Peyer's patch (tissue), 4 donors: ENCODE measurements around the gene PLEKHG2. TPM values are rescaled to one million over a fixed set of nuclear protein-coding genes. Genes with fewer than 3 reads are reported as not detected.
A peak's percentile ranks its signal among the peaks of the same experiment; 100 is the strongest.

ENCODE experiments used
- DNase-seq, 3 donors: peaks; one replicate each; pipeline ENCODE4 v3.0.0-alpha.2; 2017 to 2019
- H3K27ac ChIP-seq, 4 donors: fragments of 200-600 bp; sonication (generic); one replicate each; pipeline ENCODE4 v1.5.1; 2016 to 2019
- H3K27me3 ChIP-seq, 2 donors: fragments of 200-600 bp; sonication (generic); one replicate each; pipeline ENCODE4 v1.5.1; 2019
- H3K36me3 ChIP-seq, 3 donors: fragments of 200-600 bp; sonication (generic); one replicate each; pipeline ENCODE4 v1.5.1; 2016 to 2019
- H3K4me1 ChIP-seq, 4 donors: fragments of 200-600 bp; sonication (generic); one replicate each; pipeline ENCODE4 v1.5.1; 2016 to 2019
- H3K4me3 ChIP-seq, 4 donors: fragments of 200-600 bp; sonication (generic); 1 replicate in 3 of 4; 2 replicates in 1 of 4; pipeline ENCODE4 v1.5.1; 2016 to 2019; ENCODE audit warnings: mild to moderate bottlenecking in 1 of 4
- H3K9me3 ChIP-seq, 4 donors: fragments of 200-600 bp; sonication (generic); one replicate each; pipeline ENCODE4 v1.5.1; 2016 to 2019; ENCODE audit warnings: mild to moderate bottlenecking in 1 of 4
- CTCF ChIP-seq, 6 experiments: fragments of 450-650 bp in 4 of 6; fragments of 200-600 bp in 2 of 6; sonication (generic) in 1 of 6; IDR thresholded peaks; one replicate each; pipeline ENCODE4 v1.5.1; 2017 to 2019; ENCODE audit warnings: antibody characterized with exemption in 6 of 6, mild to moderate bottlenecking in 3 of 6, moderate library complexity in 1 of 6
- POLR2A ChIP-seq, 2 donors: fragments of 450-650 bp; IDR thresholded peaks; one replicate each; pipeline ENCODE4 v1.5.1; 2017; ENCODE audit warnings: antibody characterized with exemption in 2 of 2, mild to moderate bottlenecking in 2 of 2, moderate library complexity in 2 of 2
- total RNA-seq, 4 donors: library from RNA; depleted of rRNA; stranded (reverse); fragments of >200 nt; gene quantifications; one replicate each; pipeline ENCODE4 v1.1.0, GENCODE V29; 2016

The PLEKHG2 gene
- total RNA-seq, 4 donors from 2014 or later = 7.7 to 42.1 (median 16.1) TPM

- Histone ChIP-seq H3K27ac (peak overlapping the region; percentile 98 to 100 (median 100)), H3K27me3 (no peaks in the 10 kb centered on the region), H3K36me3 (peaks cover 0 to 20% (median 4%) of the 10 kb centered on the region in 3 donors), H3K4me3 (peak overlapping the region; percentile 78 to 96 (median 92)), H3K4me1 (peaks cover 0 to 42% (median 31%) of the 10 kb centered on the region in 4 donors), H3K9me3 (no peaks in the 10 kb centered on the region)
- DNase-seq = no peak
- TF ChIP-seq POLR2A (IDR thresholded peaks at IDR 0.05) = no peak
- no peak for TF ChIP-seq CTCF (IDR thresholded peaks at IDR 0.05)
Measured at GRCh38 chr19:39407410-39407659, 5.1 kb upstream of the PLEKHG2 start.

- DNase-seq = peak; percentile 83 to 93 (median 85)
- Histone ChIP-seq H3K36me3 (peaks cover 0 to 20% (median 4%) of the 10 kb centered on the region in 3 donors), H3K27me3 (no peaks in the 10 kb centered on the region), H3K27ac (peak overlapping the region; percentile 98 to 100 (median 100)), H3K4me1 (peaks cover 0 to 40% (median 30%) of the 10 kb centered on the region in 4 donors), H3K4me3 (peak overlapping the region; percentile 78 to 96 (median 92)), H3K9me3 (no peaks in the 10 kb centered on the region)
- TF ChIP-seq CTCF (IDR thresholded peaks at IDR 0.05) (no peak), POLR2A (IDR thresholded peaks at IDR 0.05) (peak; percentile 47)
Measured at GRCh38 chr19:39407660-39408391, 4.6 kb upstream of the PLEKHG2 start.

- peaks cover 0 to 39% (median 32%) of the 10 kb centered on the region in 4 donors for H3K4me1 ChIP-seq
- peaks cover 0 to 20% (median 4%) of the 10 kb centered on the region in 3 donors for H3K36me3 ChIP-seq
- peak overlapping the region; percentile 78 to 96 (median 92) for H3K4me3 ChIP-seq
- no peaks in the 10 kb centered on the region for H3K27me3 ChIP-seq
- H3K9me3 ChIP-seq = no peaks in the 10 kb centered on the region
- peak overlapping the region; percentile 98 to 100 (median 100) for H3K27ac ChIP-seq
- no peak for DNase-seq
- peak in 1 of 2 donors; percentile 25 for TF ChIP-seq POLR2A (IDR thresholded peaks at IDR 0.05)
- no peak for TF ChIP-seq CTCF (IDR thresholded peaks at IDR 0.05)
Measured at GRCh38 chr19:39408392-39409207, 3.9 kb upstream of the PLEKHG2 start.

GRCh38 chr19:39409208-39410016, 3.1 kb upstream of the PLEKHG2 start:
- H3K36me3 ChIP-seq = peaks cover 0 to 20% (median 4%) of the 10 kb centered on the region in 3 donors
- peak; percentile 89 to 97 (median 97) for DNase-seq
- H3K9me3 ChIP-seq = no peaks in the 10 kb centered on the region
- peaks cover 0 to 43% (median 29%) of the 10 kb centered on the region in 4 donors for H3K4me1 ChIP-seq
- H3K27me3 ChIP-seq = no peaks in the 10 kb centered on the region
- TF ChIP-seq CTCF (IDR thresholded peaks at IDR 0.05) = peak in 2 of 6 experiments; percentile 9 to 17
- peak; percentile 79 to 94 for TF ChIP-seq POLR2A (IDR thresholded peaks at IDR 0.05)
- peak overlapping the region; percentile 78 to 96 (median 92) for H3K4me3 ChIP-seq
- H3K27ac ChIP-seq = peak overlapping the region; percentile 98 to 100 (median 100)
